Progenitor cell of endocrine pancreas (in vitro differentiated cells): ENCODE data around the gene MFN1. TPM values are rescaled to one million over a fixed set of nuclear protein-coding genes. Genes with fewer than 3 reads are reported as not detected.

Experiments used
- DNase-seq: peaks from one replicate; pipeline ENCODE4 v3.0.0; 2021; ENCODE audit warnings: low spot score; ENCODE audit not compliant: unreplicated experiment
- H3K27ac Mint-ChIP-seq: 2 replicates; pipeline ENCODE4 v1.8.0; 2021; ENCODE audit warnings: mild to moderate bottlenecking, moderate library complexity, mixed read lengths
- H3K27me3 Mint-ChIP-seq: 2 replicates; pipeline ENCODE4 v1.8.0; 2021; ENCODE audit warnings: mixed read lengths
- H3K36me3 Mint-ChIP-seq: 2 replicates; pipeline ENCODE4 v1.8.0; 2022; ENCODE audit warnings: mixed read lengths; ENCODE audit not compliant: insufficient read depth
- H3K4me1 Mint-ChIP-seq: 2 replicates; pipeline ENCODE4 v1.8.0; 2021; ENCODE audit warnings: low read depth, mixed read lengths
- H3K4me3 Mint-ChIP-seq: 2 replicates; pipeline ENCODE4 v1.8.0; 2021; ENCODE audit warnings: low read depth, mild to moderate bottlenecking, moderate library complexity, mixed read lengths
- H3K9me3 Mint-ChIP-seq: 2 replicates; pipeline ENCODE4 v1.8.0; 2021; ENCODE audit warnings: low read depth, mixed read lengths
- total RNA-seq: library from RNA; stranded (reverse); gene quantifications from 2 replicates; pipeline ENCODE4 v1.2.1, GENCODE V29; 2021
- TF ChIP-seq, protein P1 (sequence below): fragments of 200-600 bp; sonication (generic); IDR thresholded peaks from one replicate; pipeline ENCODE4 v1.5.0; 2021; ENCODE audit warnings: antibody characterized with exemption, mild to moderate bottlenecking; ENCODE audit not compliant: unreplicated experiment

The MFN1 gene
- total RNA-seq, 1 donor from 2014 or later, result 64.8 TPM

DNA sequence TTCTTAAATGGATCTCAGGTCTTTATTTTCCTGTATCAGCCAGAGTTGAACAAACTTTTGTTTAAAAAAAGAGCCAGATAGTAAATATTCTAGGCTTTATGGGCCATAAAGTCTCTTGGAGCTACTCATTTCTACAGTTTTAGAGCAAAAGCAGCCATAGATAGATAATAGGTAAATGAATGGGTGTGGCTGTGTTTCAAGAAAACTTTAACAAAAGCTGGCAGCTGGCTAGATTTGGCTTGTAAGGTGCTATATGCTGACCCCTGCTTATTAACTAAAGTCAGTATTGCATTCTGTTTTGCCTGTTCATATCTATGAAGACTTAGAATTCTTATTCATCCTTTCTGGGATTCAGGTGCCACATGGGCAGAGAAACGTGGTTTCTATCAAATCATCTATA, 29.0 kb downstream of the MFN1 start:
- no peaks in the 10 kb centered on the region for H3K27me3 Mint-ChIP-seq
- H3K4me1 Mint-ChIP-seq, result no peaks in the 10 kb centered on the region
- no peak for DNase-seq
- H3K9me3 Mint-ChIP-seq, result no peaks in the 10 kb centered on the region
- no peak overlapping the region for H3K27ac Mint-ChIP-seq
- TF ChIP-seq, protein P1, sequence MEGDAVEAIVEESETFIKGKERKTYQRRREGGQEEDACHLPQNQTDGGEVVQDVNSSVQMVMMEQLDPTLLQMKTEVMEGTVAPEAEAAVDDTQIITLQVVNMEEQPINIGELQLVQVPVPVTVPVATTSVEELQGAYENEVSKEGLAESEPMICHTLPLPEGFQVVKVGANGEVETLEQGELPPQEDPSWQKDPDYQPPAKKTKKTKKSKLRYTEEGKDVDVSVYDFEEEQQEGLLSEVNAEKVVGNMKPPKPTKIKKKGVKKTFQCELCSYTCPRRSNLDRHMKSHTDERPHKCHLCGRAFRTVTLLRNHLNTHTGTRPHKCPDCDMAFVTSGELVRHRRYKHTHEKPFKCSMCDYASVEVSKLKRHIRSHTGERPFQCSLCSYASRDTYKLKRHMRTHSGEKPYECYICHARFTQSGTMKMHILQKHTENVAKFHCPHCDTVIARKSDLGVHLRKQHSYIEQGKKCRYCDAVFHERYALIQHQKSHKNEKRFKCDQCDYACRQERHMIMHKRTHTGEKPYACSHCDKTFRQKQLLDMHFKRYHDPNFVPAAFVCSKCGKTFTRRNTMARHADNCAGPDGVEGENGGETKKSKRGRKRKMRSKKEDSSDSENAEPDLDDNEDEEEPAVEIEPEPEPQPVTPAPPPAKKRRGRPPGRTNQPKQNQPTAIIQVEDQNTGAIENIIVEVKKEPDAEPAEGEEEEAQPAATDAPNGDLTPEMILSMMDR, result no peak
- no peak overlapping the region for H3K4me3 Mint-ChIP-seq
- peaks cover 12% of the 10 kb centered on the region for H3K36me3 Mint-ChIP-seq

DNA sequence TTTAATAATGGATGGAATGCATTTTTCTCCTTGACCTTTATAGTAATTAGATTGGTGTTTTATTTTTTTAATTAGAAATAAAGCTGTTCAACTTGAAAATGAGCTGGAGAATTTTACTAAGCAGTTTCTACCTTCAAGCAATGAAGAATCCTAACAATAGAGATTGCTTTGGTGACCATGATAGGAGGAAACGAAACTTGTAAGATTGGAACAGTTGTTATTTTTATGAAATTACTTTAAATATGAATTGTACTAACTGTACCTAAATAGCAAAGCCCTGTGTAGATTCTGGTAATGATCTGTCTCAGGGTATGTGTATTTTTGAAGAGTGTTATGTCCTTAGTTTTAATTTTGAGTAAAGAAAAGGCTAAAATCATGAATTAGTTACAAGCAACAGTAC, 44.4 kb downstream of the MFN1 start:
- Mint-ChIP-seq H3K9me3 (no peaks in the 10 kb centered on the region), H3K27me3 (no peaks in the 10 kb centered on the region), H3K4me1 (no peaks in the 10 kb centered on the region), H3K27ac (no peak overlapping the region), H3K36me3 (peaks cover 9% of the 10 kb centered on the region), H3K4me3 (no peak overlapping the region)
- DNase-seq, result no peak
- TF ChIP-seq, protein P1, result no peak

DNA sequence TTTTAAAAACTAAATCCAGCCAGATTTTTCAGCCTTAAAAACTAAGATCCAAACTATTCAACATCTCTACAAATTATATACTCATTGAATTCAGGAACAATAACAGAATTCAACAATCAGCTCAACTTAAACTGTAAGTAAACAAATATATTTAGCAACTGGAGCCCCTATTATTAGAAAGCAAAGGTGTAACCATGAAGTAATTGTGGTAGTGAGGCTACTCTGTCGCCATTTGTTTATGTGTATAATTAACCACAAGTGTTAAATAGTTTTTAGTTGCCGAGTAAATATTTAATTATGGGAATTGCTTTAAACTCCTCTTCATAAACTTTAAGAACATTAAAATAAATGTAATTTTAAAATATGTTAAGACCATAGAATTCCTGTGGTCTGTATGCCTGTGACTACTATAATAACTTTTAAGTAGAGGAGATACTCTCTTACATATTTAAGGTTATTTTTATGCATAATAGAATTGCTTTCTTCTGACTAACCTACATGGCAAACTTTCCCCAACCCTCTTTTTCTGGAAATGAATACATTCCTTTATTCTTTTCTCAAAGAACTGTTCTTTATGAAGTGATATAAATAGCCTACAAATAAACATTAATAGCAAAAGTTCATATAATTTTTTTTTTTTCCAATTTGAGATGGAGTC, 51.2 kb downstream of the MFN1 start:
- H3K4me3 Mint-ChIP-seq, result no peak overlapping the region
- H3K27ac Mint-ChIP-seq, result no peak overlapping the region
- no peaks in the 10 kb centered on the region for H3K4me1 Mint-ChIP-seq
- H3K9me3 Mint-ChIP-seq, result no peaks in the 10 kb centered on the region
- DNase-seq, result no peak
- TF ChIP-seq, protein P1, result no peak
- no peaks in the 10 kb centered on the region for H3K27me3 Mint-ChIP-seq
- peaks cover 5% of the 10 kb centered on the region for H3K36me3 Mint-ChIP-seq

DNA sequence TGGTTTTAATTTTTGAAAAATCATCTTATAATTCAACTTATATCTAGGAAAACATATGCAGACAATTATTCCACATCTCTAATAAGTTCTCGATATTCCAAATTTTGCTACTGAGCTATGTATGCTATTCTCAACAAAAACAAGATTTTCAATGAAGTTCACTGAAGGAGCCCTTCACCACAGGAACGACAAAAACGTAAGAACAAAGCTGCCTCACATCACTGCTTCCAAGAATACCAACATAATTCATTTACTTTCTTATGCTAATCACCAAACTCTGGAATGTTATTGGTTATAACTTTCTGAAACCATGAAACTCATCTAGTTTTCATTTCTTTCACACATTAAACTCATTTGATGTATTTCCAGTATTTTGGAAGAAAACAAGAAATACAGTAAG, 54.1 kb downstream of the MFN1 start:
- Mint-ChIP-seq H3K36me3 (peaks cover 6% of the 10 kb centered on the region), H3K9me3 (no peaks in the 10 kb centered on the region), H3K4me3 (no peak overlapping the region), H3K4me1 (no peaks in the 10 kb centered on the region), H3K27me3 (no peaks in the 10 kb centered on the region), H3K27ac (no peak overlapping the region)
- no peak for DNase-seq
- TF ChIP-seq, protein P1, result no peak

DNA sequence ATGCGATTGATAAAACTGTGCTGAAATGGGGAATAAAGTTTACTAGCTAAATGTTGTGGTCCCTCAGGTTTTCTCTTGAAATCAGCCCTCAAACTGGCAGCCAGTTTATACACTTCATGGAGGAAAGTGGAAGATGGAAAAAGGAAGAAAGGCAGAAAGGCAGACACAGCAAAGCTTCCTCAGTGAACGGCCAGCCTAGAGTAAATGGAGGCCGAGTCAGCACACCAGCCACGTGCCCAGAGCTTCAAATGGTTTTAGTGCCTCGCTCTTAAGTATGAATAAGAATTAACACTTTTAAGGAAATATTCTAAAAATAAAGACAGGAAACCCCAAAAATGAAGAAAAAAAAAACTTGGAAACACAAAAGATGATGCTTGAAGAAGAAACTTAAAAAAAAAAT, 55.5 kb downstream of the MFN1 start:
- Mint-ChIP-seq H3K36me3 (peaks cover 3% of the 10 kb centered on the region), H3K4me3 (no peak overlapping the region), H3K27me3 (no peaks in the 10 kb centered on the region), H3K27ac (peak overlapping the region; percentile 77), H3K9me3 (no peaks in the 10 kb centered on the region), H3K4me1 (no peaks in the 10 kb centered on the region)
- no peak for DNase-seq
- TF ChIP-seq, protein P1, result no peak
